GM21825 (cell line): ENCODE results near the gene TNFRSF18.

Experiments
- ATAC-seq: cut with Tn5 transposase; IDR thresholded peaks from one replicate; pipeline ENCODE4 v1.9.1; 2021; ENCODE audit warnings: mild to moderate bottlenecking, moderate library complexity; ENCODE audit not compliant: unreplicated experiment

TNFRSF18 gene

GRCh38 chr1:1228596-1229321 lies 22.4 kb upstream of the TNFRSF18 start:
- no peak for ATAC-seq

GRCh38 chr1:1228187-1228586 lies 21.8 kb upstream of the TNFRSF18 start:
- ATAC-seq = no peak

- ATAC-seq = no peak
Measured at GRCh38 chr1:1227386-1227785, 21.0 kb upstream of the TNFRSF18 start.

GRCh38 chr1:1226566-1227362 lies 20.4 kb upstream of the TNFRSF18 start:
- ATAC-seq = no peak

- no peak for ATAC-seq
Measured at GRCh38 chr1:1225913-1226312, 19.5 kb upstream of the TNFRSF18 start.

GRCh38 chr1:1225238-1225845 lies 18.9 kb upstream of the TNFRSF18 start:
- ATAC-seq = no peak

- no peak for ATAC-seq
Measured at GRCh38 chr1:1223891-1224290, 17.5 kb upstream of the TNFRSF18 start.

GRCh38 chr1:1223321-1223720 lies 16.9 kb upstream of the TNFRSF18 start:
- ATAC-seq = no peak

- no peak for ATAC-seq
Measured at GRCh38 chr1:1222575-1223225, 16.3 kb upstream of the TNFRSF18 start.

- ATAC-seq = no peak
Measured at GRCh38 chr1:1221887-1222574, 15.6 kb upstream of the TNFRSF18 start.

- ATAC-seq = no peak
Measured at GRCh38 chr1:1220197-1220596, 13.8 kb upstream of the TNFRSF18 start.

GRCh38 chr1:1219341-1219740 lies 12.9 kb upstream of the TNFRSF18 start:
- ATAC-seq = no peak

- no peak for ATAC-seq
Measured at GRCh38 chr1:1218524-1219200, 12.3 kb upstream of the TNFRSF18 start.

- no peak for ATAC-seq
Measured at GRCh38 chr1:1217621-1218523, 11.5 kb upstream of the TNFRSF18 start.

- ATAC-seq = no peak
Measured at GRCh38 chr1:1216770-1217620, 10.6 kb upstream of the TNFRSF18 start.

- no peak for ATAC-seq
Measured at GRCh38 chr1:1215881-1216605, 9.7 kb upstream of the TNFRSF18 start.

GRCh38 chr1:1215080-1215676 lies 8.8 kb upstream of the TNFRSF18 start:
- ATAC-seq = no peak
